ENCODE results near the gene RAI1.

The RAI1 gene

DNA sequence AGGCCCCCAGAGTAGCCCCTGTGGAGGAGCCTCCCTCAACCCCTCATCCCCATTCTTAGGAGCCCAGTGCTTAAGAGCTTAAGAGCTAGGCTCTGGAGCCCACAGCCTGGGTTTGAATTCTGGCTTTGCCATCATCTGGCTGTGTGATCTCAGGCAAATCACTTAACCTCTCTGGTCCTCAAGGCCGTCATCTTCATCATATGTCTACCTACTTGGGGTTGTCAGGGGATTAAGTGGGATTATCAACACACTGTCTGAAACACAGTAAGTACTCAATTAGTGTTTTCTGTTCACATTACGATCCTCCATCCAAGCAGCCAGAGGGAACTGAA, 150.7 kb downstream of the RAI1 start:
- no peak for DNase-seq (ENCODE audit: low read depth)

DNA sequence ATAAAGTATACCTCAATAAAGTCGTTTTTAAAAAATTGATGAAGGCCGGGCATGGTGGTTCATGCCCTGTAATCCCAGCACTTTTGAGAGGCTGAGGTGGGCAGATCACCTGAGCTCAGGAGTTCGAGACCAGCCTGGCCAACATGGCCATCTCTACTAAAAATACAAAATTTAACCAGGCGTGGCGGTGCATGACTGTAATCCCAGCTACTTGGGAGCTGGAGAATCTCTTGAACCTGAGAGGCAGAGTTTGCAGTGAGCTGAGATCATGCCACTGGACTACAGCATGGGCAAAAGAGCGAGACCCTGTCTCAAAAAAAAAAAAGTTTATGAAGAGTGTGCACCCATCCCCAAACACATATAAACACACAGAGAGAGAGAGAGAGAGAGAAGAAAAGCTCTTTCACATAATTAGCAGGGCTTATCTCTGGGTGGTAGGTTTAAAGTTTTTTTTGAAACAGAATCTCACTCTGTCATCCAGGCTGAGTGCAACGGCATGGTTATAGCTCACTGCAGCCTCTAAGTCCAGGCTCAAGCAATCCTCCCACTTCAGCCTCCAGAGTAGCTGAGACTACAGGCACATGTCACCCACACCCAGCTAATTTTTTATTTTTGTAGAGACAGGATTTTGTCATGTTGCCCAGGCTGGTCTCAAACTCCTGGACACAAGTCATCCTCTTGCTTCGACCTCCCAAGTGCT, 152.6 kb downstream of the RAI1 start:
- no peak for DNase-seq (ENCODE audit: low read depth)

GRCh38 chr17:17834974-17835373, 153.7 kb downstream of the RAI1 start:
- no peak for DNase-seq (ENCODE audit: low read depth)

GRCh38 chr17:17835415-17836249, 154.4 kb downstream of the RAI1 start:
- no peak for DNase-seq (ENCODE audit: low read depth)

- DNase-seq (ENCODE audit: low read depth), result peak; percentile 61
These were observed 155.1 kb downstream of the RAI1 start for GRCh38 chr17:17836250-17836817.

DNA sequence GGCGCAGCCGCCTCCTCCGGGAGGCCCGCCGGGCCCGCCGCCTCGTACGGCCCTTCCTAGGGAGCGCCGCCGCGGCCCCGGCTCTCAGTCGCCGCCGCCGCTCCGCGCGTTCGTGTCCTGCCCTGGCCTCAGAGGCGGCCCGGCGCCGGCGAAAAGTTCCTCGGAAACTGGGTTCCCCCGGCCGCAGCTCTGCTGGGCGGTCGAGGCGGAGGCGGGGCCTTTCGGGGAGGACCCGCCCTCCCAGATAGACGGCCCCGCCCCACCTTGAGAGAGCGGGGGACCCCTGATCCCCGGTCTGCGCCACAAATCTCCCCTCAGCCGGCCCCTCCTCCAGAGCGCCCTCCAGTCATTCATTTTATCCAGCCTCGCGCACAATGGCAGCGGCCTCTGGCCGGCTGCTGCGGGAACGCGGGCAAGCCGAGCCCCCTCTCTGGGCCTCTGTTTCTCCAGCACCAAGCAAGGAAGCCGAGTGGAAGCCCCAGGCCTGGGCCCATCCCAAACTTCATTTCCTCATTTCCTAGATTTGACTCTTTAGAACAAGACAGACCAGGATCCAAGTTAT, 155.6 kb downstream of the RAI1 start, which contains the start of gene SREBF1:
SREBF1 (minus strand) TSS at position 169 of the 562 bp plus-strand sequence. CDS start 169 bp downstream, outside the sequence.
- DNase-seq (ENCODE audit: low read depth), result no peak

DNA sequence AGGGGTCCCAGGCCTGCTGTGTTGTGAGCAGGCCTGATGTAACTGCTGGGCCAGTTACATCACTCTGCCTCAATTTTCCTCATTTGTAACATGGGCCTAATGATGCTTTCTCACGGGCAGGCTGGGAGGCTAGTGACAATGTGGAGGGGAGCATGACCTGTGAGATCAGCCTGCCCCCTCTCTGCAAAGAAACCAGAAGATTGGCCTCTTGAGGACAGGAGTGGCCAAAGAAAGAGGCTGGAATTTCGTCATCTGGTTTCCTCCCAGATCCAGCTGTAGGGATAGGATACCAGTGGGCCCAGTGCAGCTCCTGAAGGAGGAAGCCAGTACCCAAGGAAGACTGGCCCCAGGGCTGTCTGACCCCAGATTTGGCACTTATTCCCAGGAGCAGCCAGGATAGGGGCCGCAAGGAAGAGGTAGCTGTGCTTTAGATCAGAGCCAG, 156.1 kb downstream of the RAI1 start:
- no peak for DNase-seq (ENCODE audit: low read depth)

DNA sequence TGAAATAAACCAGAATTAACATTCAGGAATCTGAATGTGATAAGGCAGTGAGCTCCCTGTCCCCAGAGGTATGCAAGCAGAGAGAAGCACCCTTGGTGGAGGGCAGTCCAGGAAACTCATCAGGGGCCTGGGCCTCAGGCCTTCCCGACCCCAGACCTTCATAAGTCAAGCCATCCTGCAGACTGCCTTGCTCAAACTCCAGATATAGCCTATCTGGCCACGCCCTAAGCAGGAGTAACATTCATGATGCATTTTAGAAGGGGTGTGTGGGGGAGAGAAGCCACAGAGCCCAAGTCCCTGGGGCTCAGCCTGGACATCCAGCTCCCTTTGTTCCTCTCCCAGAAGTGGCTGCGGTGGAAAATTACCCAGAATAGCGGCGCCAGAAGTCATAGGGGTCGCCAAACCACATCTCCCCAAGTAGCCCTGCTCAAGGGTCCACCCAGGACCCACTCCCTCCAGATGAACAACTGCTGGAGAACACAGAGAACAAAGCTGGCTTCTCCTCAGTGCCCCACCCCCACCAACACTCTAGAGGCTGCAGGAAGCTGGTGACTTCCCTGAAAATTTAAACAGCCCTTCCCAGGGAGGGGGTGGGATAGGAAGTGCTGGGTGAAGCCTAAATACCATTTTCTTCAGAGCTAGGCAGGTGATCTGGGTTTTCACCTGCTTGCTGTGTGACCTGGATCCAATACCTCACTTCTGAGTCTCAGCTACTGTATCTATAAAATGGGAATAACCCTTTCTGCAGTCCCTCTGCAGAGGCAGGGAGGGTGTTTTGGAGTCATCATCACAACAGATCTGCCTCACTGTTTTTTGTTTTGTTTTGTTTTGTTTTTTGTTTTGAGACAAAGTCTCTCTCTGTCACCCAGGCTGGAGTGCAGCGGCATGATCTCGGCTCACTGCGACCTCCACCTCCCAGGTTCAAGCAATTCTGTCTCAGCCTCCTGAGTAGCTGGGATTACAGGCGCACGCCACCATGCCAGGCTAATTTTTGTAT, 157.0 kb downstream of the RAI1 start:
- DNase-seq (ENCODE audit: low read depth), result no peak

GRCh38 chr17:17839791-17840707, 158.8 kb downstream of the RAI1 start:
- DNase-seq (ENCODE audit: low read depth), result peak; percentile 45

- DNase-seq (ENCODE audit: low read depth), result no peak
These were observed 159.7 kb downstream of the RAI1 start for GRCh38 chr17:17840751-17841591.

- DNase-seq (ENCODE audit: low read depth), result no peak
These were observed 160.4 kb downstream of the RAI1 start for GRCh38 chr17:17841601-17842025.

DNA sequence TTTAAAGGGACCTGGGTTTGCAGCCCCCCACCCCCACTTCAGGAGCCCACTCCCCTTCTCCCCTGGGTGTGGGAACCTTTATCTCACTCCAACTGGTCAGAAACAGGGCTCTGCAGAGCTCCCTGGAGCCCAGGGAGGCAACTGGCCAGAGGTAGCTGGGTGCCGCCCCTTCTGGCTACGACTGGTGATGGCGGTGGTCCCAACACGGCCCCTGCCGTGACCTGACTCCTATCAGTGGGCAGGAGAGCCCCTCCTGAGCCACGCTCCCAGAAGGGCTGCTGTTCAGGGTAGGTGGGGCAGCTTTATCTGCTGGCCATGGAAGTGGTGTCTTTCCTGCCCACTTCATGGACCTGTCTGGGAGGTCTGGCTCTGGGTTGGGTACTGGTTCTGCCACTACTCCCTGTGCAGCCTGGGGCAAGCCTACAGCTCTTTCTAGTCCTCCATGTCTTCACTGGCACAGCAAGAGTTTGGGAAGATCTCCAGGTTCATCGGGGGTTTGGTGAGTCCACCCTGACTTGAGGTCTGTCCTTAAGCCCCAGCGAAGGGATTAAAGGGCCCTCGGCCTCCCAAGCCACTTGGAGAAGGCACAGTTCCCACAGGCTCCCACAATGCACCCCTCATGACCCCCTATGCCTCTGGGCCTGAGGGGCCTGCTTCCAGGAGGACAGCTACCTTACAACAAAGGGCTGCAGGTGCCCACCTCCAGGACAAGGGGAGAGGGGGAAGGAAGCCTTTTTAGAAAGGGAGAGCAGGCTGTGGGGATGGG, 161.0 kb downstream of the RAI1 start:
- no peak for DNase-seq (ENCODE audit: low read depth)

DNA sequence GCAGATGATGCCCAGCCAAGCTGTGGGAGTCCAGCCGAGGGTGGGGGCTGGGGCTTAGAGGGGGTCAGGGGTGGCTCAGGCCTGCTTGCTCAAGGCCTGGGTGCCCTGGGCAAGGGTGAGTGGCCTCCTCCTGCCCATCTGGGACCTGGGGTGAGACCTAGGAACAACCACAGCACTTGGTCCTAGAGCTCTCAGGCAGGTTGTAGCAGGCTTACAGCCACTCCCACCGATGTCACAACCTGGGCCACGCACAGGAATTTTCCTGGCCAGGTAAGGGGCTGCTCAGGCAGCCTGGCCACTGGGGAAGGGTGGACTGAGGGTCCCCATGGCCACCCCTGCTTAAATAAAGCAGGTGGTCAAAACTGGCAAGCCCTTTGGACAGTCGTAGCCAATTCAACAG, 161.8 kb downstream of the RAI1 start:
- DNase-seq (ENCODE audit: low read depth), result no peak

GRCh38 chr17:17844079-17844478, 162.8 kb downstream of the RAI1 start:
- no peak for DNase-seq (ENCODE audit: low read depth)

DNA sequence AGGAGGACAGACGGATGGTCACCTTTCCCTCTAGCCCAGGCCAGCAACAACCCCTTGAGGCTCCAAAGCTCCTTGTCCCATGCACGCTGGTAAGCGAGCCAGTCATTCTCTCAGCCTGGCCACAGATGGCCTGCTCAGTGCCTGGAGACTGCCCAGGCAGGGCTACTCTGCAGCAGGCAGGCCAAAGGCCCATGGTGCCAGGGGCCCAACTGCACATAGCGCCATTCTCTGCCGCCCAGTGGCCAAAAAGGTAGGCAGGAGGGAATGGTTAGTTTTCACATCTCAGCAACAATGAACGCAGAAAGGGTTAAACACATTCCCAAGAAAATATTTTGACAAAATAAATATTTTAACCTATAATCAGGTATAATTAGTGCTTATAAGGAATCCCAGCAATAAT, 163.2 kb downstream of the RAI1 start:
- DNase-seq (ENCODE audit: low read depth), result no peak

DNA sequence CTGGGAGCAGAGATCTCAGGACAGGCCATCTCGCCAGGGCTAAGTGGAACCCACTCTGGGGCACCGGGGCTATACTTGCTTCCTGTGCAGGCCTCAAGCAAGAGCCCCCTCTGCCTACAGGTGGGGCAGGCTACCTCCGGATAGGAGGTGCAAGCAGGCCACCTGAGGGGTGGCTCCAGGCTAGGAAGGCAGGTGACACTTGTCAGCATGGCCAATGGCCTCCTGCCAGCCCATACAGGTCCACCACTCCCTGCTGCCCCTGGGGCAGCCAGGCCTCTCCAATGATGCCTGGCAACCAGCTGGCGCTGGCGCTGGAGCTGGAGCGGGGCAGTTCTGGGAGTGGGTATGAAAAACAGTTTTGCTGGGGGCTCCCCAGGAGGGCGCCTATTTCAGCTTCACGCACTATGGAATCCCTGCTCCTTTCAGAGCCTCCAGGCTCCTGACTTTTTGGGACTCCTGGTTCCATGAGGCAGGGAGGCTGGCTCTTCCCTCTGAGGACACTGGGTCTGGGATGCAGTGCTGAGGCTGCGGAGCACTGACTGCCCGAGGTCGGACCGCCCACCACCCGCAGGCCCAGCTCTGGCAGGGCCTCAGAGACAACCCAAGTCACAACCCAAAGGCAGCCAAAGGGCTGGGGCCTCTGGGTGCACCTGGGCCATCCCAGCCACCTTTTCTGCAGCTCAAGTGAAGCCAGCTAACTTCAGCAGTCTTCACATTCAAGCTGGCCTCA, 164.0 kb downstream of the RAI1 start:
- DNase-seq (ENCODE audit: low read depth), result no peak

DNA sequence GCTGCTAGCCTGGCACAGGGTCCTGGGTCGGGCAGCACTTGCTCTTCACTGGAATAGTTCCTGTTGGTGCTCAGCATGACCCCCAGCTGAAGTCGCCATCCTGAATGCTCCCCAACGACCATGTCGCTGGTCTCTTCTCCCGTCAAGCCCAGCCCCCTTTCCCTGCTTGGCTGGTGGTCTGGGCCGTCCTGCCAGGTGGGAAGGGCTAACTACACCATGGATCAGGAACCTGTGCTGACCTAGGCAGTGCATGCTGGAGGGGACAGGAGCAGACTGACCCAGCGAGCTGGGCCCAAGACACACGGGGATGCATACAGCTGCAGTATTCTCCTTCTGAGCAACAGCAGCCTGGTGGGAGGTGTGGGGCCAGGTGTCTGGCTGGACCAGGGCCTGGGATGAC, 164.7 kb downstream of the RAI1 start:
- DNase-seq (ENCODE audit: low read depth), result no peak

GRCh38 chr17:17846645-17847044, 165.4 kb downstream of the RAI1 start:
- no peak for DNase-seq (ENCODE audit: low read depth)

Data from non-pigmented ciliary epithelial cell (primary cell).